K562 (cell line): Measurements from ENCODE around the gene BCKDK. TPM values are rescaled to one million over a fixed set of nuclear protein-coding genes. Genes with fewer than 3 reads are reported as not detected.
A peak's percentile ranks its signal among the peaks of the same experiment; 100 is the strongest.

ENCODE experiments used
- CHD2 ChIP-seq: IDR thresholded peaks from 2 replicates; pipeline ENCODE4 v1.6.1; 2011; ENCODE audit warnings: low read depth, low read length
- DMBX1 ChIP-seq: fragments of 250-450 bp; sonication (Bioruptor Pico); IDR thresholded peaks from 2 replicates; pipeline ENCODE4 v1.8.0; 2022; ENCODE audit warnings: inconsistent platforms, mild to moderate bottlenecking, moderate library complexity, borderline replicate concordance
- ESRRB ChIP-seq: fragments of 250-450 bp; sonication (Bioruptor Pico); IDR thresholded peaks from 2 replicates; pipeline ENCODE4 v1.5.0; 2020; ENCODE audit warnings: mild to moderate bottlenecking, moderate library complexity, borderline replicate concordance
- GATAD2B ChIP-seq: fragments of 450-650 bp; IDR thresholded peaks from 2 replicates; pipeline ENCODE4 v1.6.1; 2017; ENCODE audit warnings: mild to moderate bottlenecking, borderline replicate concordance
- MTA1 ChIP-seq: fragments of 450-650 bp; IDR thresholded peaks from 2 replicates; pipeline ENCODE4 v1.6.1; 2017; ENCODE audit warnings: borderline replicate concordance
- NFRKB ChIP-seq: fragments of 450-650 bp; IDR thresholded peaks from 2 replicates; pipeline ENCODE4 v1.6.1; 2016; ENCODE audit warnings: low read depth
- RBFOX2 ChIP-seq: fragments of 200-400 bp; formaldehyde crosslinking; IDR thresholded peaks from 2 replicates; pipeline ENCODE4 v1.6.1; 2017; ENCODE audit warnings: low read depth, mild to moderate bottlenecking, low read length, moderate library complexity
- RCOR1 ChIP-seq, 2 experiments: IDR thresholded peaks; 2 replicates each; pipeline ENCODE4 v1.6.1; 2012; ENCODE audit warnings: low read depth in 2 of 2, low read length in 2 of 2, borderline replicate concordance in 1 of 2, improper control_type of control experiment in 1 of 2
- TGIF2 ChIP-seq: sonication (generic); formaldehyde crosslinking; IDR thresholded peaks from 2 replicates; pipeline ENCODE4 v1.8.1; 2022; ENCODE audit warnings: mild to moderate bottlenecking, missing genetic modification reagents, moderate library complexity
- ZNF444 ChIP-seq: fragments of 250-450 bp; sonication (Bioruptor Pico); IDR thresholded peaks from 2 replicates; pipeline ENCODE4 v1.4.0; 2020; ENCODE audit warnings: mild to moderate bottlenecking, moderate library complexity
- ZNF57 ChIP-seq: fragments of 450-650 bp; formaldehyde crosslinking; IDR thresholded peaks from 2 replicates; pipeline ENCODE4 v1.4.0; 2020; ENCODE audit warnings: mild to moderate bottlenecking, moderate library complexity
- polyA plus RNA-seq, 8 experiments: library from polyadenylated mRNA; depleted of rRNA in 4 of 8; stranded (reverse) in 5 of 8; unstranded in 3 of 8; fragments of >200 nt; fragmentation: Nextera tagmentation in 2 of 8; fragmentation: Illumina TruSeq in 1 of 8; extraction: Ambion mirVana in 2 of 8; extraction: Trizol in 1 of 8; gene quantifications; 2 replicates each; pipeline versions ENCODE4 v1.2.1 to v1.2.3, GENCODE V29; 2011 to 2014; ENCODE audit warnings: inconsistent platforms in 1 of 8, missing spikeins in 1 of 8
- total RNA-seq, 7 experiments: library from RNA; depleted of rRNA in 6 of 7; stranded (reverse); fragments of >200 nt in 6 of 7; fragmentation: Illumina TruSeq in 2 of 7; extraction: Trizol in 2 of 7; gene quantifications; 2 replicates each; pipeline versions ENCODE4 v1.2.1 to v1.2.3, GENCODE V29; 2011 to 2021; ENCODE audit warnings: low replicate concordance in 1 of 7
- TF ChIP-seq, protein P1 (sequence below), 2 experiments: fragments of 250-450 bp in 1 of 2; fragments of 450-650 bp in 1 of 2; sonication (Bioruptor Pico) in 1 of 2; IDR thresholded peaks; 2 replicates each; pipeline versions ENCODE4 v1.6.1 to v1.8.0; 2016 to 2021; ENCODE audit warnings: mild to moderate bottlenecking in 2 of 2, moderate library complexity in 2 of 2, missing compliant biosample characterization in 1 of 2, missing genetic modification characterization in 1 of 2
- TF ChIP-seq, protein P2 (sequence below): fragments of 450-650 bp; IDR thresholded peaks from 2 replicates; pipeline ENCODE4 v1.6.1; 2016; ENCODE audit warnings: mild to moderate bottlenecking, moderate library complexity
- TF ChIP-seq, protein P3 (sequence below): fragments of 200-800 bp; sonication (Bioruptor generic); IDR thresholded peaks from 2 replicates; pipeline ENCODE4 v1.6.1; 2017; ENCODE audit warnings: missing genetic modification characterization, missing compliant biosample characterization

BCKDK gene
- total and polyA plus RNA-seq, 9 of the 15 experiments (the other 6 are each of a cell fraction or from before 2014, with no cell fraction given), result 0.58 to 34.8 (median 13.1) TPM

DNA sequence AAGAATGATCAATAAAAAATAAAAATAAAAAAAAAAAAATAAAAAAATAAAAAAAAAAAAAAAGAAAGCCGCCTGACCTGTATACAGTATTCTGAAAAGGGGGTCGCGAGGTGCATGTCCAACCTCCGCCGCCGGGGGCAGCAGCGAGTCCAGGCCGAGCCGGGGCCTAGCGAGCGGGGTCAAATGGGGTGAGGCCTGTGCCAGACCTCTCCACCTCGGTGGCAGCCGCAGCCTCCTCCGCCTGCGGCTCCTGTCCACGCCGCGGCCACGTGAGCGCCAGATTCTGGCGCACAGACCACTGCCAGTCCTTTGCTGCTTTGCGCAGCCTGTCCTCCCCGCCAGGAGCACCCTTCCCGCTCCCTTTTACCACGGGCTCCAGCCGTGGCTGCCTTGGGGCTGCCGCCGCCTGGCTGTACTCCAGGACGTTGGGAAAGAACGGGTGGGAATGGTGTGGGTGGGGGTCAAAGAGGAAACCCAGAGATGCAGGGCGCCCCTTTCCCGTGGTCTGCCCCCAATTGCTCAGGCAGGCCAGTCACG, 2.4 kb upstream of the BCKDK start (continued):
- TF ChIP-seq DMBX1 (CRISPR knock-in tag), result peak; percentile 70
- TF ChIP-seq, protein P1, sequence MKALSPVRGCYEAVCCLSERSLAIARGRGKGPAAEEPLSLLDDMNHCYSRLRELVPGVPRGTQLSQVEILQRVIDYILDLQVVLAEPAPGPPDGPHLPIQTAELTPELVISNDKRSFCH (CRISPR knock-in tag; IDR thresholded peaks at IDR 0.05), result no peak
- TF ChIP-seq, protein P1 (tag; IDR thresholded peaks at IDR 0.05), result peak; percentile 38; the same call in 1 of the 2 replicates
- TF ChIP-seq RBFOX2, result peak; percentile 78
- TF ChIP-seq, protein P2, sequence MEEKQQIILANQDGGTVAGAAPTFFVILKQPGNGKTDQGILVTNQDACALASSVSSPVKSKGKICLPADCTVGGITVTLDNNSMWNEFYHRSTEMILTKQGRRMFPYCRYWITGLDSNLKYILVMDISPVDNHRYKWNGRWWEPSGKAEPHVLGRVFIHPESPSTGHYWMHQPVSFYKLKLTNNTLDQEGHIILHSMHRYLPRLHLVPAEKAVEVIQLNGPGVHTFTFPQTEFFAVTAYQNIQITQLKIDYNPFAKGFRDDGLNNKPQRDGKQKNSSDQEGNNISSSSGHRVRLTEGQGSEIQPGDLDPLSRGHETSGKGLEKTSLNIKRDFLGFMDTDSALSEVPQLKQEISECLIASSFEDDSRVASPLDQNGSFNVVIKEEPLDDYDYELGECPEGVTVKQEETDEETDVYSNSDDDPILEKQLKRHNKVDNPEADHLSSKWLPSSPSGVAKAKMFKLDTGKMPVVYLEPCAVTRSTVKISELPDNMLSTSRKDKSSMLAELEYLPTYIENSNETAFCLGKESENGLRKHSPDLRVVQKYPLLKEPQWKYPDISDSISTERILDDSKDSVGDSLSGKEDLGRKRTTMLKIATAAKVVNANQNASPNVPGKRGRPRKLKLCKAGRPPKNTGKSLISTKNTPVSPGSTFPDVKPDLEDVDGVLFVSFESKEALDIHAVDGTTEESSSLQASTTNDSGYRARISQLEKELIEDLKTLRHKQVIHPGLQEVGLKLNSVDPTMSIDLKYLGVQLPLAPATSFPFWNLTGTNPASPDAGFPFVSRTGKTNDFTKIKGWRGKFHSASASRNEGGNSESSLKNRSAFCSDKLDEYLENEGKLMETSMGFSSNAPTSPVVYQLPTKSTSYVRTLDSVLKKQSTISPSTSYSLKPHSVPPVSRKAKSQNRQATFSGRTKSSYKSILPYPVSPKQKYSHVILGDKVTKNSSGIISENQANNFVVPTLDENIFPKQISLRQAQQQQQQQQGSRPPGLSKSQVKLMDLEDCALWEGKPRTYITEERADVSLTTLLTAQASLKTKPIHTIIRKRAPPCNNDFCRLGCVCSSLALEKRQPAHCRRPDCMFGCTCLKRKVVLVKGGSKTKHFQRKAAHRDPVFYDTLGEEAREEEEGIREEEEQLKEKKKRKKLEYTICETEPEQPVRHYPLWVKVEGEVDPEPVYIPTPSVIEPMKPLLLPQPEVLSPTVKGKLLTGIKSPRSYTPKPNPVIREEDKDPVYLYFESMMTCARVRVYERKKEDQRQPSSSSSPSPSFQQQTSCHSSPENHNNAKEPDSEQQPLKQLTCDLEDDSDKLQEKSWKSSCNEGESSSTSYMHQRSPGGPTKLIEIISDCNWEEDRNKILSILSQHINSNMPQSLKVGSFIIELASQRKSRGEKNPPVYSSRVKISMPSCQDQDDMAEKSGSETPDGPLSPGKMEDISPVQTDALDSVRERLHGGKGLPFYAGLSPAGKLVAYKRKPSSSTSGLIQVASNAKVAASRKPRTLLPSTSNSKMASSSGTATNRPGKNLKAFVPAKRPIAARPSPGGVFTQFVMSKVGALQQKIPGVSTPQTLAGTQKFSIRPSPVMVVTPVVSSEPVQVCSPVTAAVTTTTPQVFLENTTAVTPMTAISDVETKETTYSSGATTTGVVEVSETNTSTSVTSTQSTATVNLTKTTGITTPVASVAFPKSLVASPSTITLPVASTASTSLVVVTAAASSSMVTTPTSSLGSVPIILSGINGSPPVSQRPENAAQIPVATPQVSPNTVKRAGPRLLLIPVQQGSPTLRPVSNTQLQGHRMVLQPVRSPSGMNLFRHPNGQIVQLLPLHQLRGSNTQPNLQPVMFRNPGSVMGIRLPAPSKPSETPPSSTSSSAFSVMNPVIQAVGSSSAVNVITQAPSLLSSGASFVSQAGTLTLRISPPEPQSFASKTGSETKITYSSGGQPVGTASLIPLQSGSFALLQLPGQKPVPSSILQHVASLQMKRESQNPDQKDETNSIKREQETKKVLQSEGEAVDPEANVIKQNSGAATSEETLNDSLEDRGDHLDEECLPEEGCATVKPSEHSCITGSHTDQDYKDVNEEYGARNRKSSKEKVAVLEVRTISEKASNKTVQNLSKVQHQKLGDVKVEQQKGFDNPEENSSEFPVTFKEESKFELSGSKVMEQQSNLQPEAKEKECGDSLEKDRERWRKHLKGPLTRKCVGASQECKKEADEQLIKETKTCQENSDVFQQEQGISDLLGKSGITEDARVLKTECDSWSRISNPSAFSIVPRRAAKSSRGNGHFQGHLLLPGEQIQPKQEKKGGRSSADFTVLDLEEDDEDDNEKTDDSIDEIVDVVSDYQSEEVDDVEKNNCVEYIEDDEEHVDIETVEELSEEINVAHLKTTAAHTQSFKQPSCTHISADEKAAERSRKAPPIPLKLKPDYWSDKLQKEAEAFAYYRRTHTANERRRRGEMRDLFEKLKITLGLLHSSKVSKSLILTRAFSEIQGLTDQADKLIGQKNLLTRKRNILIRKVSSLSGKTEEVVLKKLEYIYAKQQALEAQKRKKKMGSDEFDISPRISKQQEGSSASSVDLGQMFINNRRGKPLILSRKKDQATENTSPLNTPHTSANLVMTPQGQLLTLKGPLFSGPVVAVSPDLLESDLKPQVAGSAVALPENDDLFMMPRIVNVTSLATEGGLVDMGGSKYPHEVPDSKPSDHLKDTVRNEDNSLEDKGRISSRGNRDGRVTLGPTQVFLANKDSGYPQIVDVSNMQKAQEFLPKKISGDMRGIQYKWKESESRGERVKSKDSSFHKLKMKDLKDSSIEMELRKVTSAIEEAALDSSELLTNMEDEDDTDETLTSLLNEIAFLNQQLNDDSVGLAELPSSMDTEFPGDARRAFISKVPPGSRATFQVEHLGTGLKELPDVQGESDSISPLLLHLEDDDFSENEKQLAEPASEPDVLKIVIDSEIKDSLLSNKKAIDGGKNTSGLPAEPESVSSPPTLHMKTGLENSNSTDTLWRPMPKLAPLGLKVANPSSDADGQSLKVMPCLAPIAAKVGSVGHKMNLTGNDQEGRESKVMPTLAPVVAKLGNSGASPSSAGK, result peak; percentile 98
- no peak for TF ChIP-seq ZNF444 (CRISPR knock-in tag)
- TF ChIP-seq, protein P3, sequence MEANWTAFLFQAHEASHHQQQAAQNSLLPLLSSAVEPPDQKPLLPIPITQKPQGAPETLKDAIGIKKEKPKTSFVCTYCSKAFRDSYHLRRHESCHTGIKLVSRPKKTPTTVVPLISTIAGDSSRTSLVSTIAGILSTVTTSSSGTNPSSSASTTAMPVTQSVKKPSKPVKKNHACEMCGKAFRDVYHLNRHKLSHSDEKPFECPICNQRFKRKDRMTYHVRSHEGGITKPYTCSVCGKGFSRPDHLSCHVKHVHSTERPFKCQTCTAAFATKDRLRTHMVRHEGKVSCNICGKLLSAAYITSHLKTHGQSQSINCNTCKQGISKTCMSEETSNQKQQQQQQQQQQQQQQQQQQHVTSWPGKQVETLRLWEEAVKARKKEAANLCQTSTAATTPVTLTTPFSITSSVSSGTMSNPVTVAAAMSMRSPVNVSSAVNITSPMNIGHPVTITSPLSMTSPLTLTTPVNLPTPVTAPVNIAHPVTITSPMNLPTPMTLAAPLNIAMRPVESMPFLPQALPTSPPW (CRISPR knock-in tag), result 0 out of 2 replicates have a peak, but pooled peaks have one; percentile 36
- no peak for TF ChIP-seq ESRRB (CRISPR knock-in tag)
- no peak for TF ChIP-seq TGIF2 (CRISPR knock-in tag)
- 0 out of 2 replicates have a peak, but pooled peaks have one; percentile 13 for TF ChIP-seq ZNF57 (CRISPR knock-in tag)
- no peak for TF ChIP-seq CHD2
- peak; percentile 67; the same call in 1 of the 2 replicates for TF ChIP-seq MTA1
- peak in 1 of 2 experiments; percentile 83; a peak in 2 of 4 replicates for TF ChIP-seq RCOR1 (IDR thresholded peaks at IDR 0.05; ENCODE audit: borderline replicate concordance in 1 of 2, low read depth in 2 of 2, low read length in 2 of 2)
- TF ChIP-seq GATAD2B, result peak; percentile 90; the same call in 1 of the 2 replicates
- TF ChIP-seq NFRKB, result peak; percentile 53; the same call in 1 of the 2 replicates
